Activated CD4-positive, alpha-beta T cell treated with anti-CD3 and anti-CD28 coated beads for 24 hours (primary cell): ENCODE measurements around the gene NUDT14.

Experiments used
- DNase-seq, 2 donors: peaks; one replicate each; pipeline ENCODE4 v3.0.0-alpha.2; 2020; ENCODE audit warnings: low read depth in 2 of 2

Gene NUDT14

GRCh38 chr14:105146976-105147635 is 34.0 kb downstream of the NUDT14 start:
- no peak for DNase-seq

GRCh38 chr14:105146181-105146975 is 34.7 kb downstream of the NUDT14 start:
- DNase-seq = no peak

- DNase-seq = no peak
Measured at GRCh38 chr14:105145381-105146180, 35.5 kb downstream of the NUDT14 start.

- no peak for DNase-seq
Measured at GRCh38 chr14:105144666-105145380, 36.3 kb downstream of the NUDT14 start.

GRCh38 chr14:105144026-105144665 is 37.0 kb downstream of the NUDT14 start:
- no peak for DNase-seq

GRCh38 chr14:105143451-105144025 is 37.6 kb downstream of the NUDT14 start:
- DNase-seq = no peak

- DNase-seq = no peak
Measured at GRCh38 chr14:105142651-105143450, 38.3 kb downstream of the NUDT14 start.

GRCh38 chr14:105141486-105142281 is 39.4 kb downstream of the NUDT14 start:
- no peak for DNase-seq

GRCh38 chr14:105141026-105141425 is 40.1 kb downstream of the NUDT14 start:
- DNase-seq = no peak

GRCh38 chr14:105140581-105140980 is 40.5 kb downstream of the NUDT14 start:
- DNase-seq = no peak

- no peak for DNase-seq
Measured at GRCh38 chr14:105139831-105140239, 41.3 kb downstream of the NUDT14 start.

GRCh38 chr14:105139212-105139825 is 41.8 kb downstream of the NUDT14 start:
- no peak for DNase-seq

GRCh38 chr14:105138551-105139111 is 42.5 kb downstream of the NUDT14 start:
- no peak for DNase-seq

GRCh38 chr14:105138021-105138541 is 43.0 kb downstream of the NUDT14 start:
- DNase-seq = no peak

GRCh38 chr14:105137481-105138020 is 43.6 kb downstream of the NUDT14 start:
- no peak for DNase-seq

GRCh38 chr14:105136401-105137322 is 44.5 kb downstream of the NUDT14 start:
- DNase-seq = no peak
